ENCODE results near the gene HDAC3.

The HDAC3 gene

DNA sequence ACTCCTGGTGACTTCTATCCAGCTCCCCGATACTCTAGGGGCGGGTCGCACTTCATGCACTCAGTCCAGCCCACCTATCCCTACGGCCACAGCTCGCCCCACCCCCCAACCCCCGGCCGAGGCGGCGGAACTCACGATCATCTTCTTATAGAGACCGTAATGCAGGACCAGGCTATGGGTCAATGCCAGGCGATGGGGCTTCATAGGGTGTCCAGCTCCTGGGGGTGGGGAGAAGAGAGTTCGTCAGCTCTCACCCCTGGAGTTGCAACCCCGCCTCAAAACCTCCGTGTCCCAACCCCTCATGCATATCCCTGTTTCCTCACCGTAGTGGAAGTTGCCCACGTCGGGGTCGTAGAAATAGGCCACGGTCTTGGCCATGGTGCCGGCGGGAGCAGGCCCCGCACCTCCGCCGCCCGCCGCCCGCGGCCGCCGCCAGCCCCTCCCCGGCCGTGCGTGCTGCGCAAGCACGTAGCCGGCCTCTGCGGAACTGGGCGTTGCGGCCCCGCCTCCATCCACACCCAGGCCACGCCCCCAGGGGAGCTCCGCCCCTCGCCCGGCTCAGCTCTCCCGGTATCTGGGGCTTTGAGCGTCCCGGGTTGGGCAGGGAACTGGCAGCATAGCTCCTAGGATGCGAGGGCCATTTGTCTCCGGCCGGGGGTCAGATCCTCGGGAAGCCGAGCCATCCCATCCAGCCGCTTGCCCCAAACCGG, at the start of gene HDAC3, which contains the start of gene RELL2:
Gene HDAC3, minus strand, starts transcription at position 437 of the 710 bp plus-strand sequence. Its CDS starts 59 bp downstream, at position 378.
Gene RELL2, plus strand, starts transcription at position 585 of the 710 bp plus-strand sequence. CDS start 1,229 bp downstream, outside the sequence.
- DNase-seq: no peak

- DNase-seq: no peak
These were observed 48.9 kb upstream of the HDAC3 start for GRCh38 chr5:141685591-141685990.

GRCh38 chr5:141683596-141684141, 47.0 kb upstream of the HDAC3 start:
- DNase-seq: no peak

DNA sequence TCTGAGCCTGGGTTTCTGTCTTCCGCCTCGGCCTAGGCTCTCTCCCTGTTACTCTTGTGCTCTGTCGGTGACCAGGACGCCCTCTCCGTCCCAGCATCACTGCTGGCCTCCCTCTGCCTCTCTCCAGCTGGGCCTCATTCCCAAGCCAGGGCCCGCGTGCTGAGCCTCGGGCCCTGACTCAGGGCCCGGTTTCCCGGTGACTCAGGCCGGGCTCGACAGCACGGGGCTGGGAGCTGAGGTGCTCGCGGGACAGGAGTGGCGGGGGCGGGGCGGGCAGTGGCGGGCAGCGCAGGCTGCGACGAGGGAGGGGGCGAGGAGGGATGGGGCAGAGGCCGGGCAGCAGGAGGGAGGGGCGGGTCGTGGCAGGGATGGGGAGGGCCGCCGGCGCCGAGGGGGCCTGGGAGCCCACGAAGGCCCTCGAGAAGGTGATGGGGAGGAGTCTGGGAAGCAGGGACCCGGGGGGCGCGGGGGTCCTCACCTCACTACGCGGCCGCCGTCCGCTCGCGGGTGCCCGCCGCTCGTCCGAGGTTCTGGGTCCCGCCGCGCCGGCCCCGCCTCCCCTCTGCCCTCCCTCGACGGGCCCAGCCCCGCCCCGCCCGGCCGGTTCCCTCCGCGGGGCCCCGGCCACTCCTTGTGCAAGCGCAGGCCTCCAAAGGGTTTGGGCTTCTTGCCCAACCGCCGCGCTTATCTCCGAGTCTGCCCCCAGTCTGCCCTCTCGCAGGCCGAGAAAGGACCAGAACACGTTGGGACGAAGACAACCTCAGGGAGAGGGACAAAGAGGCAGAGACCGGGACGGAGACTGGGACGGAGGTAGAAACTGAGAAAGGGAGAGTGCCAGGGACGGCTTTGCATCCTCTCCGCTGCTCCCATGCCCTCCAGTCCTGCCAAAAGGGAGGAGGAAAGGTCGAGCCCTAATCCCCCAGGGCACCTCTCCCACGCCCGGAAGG, 45.3 kb upstream of the HDAC3 start, which contains the start of gene ARAP3:
Gene ARAP3, minus strand, starts transcription at position 536 of the 947 bp plus-strand sequence. CDS start 1,744 bp downstream, outside the sequence.
- no peak for DNase-seq

DNA sequence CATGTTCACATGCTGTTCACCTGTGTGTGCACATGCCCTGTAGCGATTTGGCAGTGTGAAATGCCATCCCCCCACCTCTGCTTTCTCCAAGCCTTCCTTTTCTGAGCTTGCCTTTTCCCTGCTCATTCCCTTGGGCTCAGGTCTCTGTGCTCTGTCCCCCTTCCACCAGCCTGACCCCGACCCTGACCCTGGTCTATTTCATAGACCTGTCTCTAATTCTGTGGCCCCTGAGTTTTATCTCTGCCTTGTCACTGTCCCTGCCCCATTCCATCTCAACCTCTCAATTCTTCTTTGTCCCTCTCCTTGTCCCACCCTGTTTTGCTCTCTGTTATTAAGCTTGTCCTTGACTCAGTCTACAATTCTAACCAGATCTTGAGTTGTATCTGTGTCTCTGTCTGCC, 44.6 kb upstream of the HDAC3 start:
- no peak for DNase-seq

GRCh38 chr5:141680751-141681201, 44.1 kb upstream of the HDAC3 start:
- no peak for DNase-seq

- no peak for DNase-seq
These were observed 43.5 kb upstream of the HDAC3 start for GRCh38 chr5:141680178-141680577.

- DNase-seq: no peak
These were observed 40.8 kb upstream of the HDAC3 start for GRCh38 chr5:141677415-141677814.

DNA sequence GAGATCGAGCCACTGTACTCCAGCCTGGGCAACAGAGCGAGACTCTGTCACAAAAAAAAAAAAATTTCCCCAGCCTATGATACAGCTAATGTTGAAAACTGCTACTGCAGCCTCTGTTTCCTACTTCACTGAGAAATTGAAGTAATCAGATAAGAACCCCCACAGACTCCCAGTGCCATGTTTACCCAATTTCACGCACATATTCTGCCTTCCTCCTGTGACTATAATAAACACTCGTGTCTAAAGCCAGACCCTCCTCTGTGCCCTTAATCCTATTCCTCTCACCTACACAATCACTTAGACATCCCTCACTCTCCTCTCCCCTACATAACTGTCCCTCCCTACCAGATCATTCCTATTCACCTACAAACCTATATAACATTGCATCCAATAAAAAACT, 39.0 kb upstream of the HDAC3 start:
- DNase-seq: no peak

- DNase-seq: no peak
These were observed 38.1 kb upstream of the HDAC3 start for GRCh38 chr5:141674747-141675146.

DNA sequence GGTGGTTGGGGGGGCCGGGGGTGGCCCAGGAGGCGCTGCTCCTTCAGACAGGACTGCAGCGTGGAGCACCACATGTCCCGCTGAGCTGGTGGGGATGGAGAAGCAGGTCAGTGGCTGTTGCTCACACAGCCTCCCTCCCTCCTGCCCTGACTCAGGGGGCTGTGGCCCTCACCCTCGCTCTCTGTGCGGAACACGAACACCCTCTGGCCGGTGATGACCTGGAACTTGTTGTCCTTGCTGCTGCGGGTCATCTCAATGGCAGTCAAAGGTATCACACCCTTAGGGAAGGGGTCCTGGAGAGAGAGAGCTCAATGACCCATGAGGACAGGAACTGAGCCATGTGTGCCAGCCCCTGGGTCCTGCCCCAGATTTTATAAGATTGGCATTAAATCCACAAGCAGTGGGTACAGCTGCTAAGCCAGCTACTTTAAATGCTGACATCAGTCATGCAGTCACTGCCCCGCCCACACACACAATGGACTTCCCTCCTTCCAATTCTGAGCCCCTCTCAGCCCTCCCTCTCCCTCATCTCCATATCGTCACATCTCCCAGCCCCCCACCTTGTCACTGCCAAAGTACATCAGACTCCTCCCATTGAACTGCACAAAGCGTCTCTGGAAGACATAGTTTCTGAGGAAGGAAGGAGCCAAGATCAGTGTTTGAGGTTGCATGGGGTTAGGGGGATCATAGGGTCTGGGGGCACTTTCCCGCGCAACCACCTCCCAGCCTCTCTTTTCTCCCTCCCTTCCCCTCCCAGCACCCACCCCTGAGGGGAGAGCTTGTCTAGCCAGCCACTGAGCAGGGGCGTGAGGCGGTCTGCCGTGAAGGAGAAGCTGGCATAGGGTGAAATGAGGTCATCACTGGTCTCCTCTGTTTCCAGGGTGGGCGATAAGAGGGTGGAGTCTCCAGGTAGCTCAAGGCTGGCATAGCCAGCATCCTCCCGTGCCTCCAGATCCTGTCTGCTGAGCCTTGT, 36.5 kb upstream of the HDAC3 start:
- DNase-seq: no peak

DNA sequence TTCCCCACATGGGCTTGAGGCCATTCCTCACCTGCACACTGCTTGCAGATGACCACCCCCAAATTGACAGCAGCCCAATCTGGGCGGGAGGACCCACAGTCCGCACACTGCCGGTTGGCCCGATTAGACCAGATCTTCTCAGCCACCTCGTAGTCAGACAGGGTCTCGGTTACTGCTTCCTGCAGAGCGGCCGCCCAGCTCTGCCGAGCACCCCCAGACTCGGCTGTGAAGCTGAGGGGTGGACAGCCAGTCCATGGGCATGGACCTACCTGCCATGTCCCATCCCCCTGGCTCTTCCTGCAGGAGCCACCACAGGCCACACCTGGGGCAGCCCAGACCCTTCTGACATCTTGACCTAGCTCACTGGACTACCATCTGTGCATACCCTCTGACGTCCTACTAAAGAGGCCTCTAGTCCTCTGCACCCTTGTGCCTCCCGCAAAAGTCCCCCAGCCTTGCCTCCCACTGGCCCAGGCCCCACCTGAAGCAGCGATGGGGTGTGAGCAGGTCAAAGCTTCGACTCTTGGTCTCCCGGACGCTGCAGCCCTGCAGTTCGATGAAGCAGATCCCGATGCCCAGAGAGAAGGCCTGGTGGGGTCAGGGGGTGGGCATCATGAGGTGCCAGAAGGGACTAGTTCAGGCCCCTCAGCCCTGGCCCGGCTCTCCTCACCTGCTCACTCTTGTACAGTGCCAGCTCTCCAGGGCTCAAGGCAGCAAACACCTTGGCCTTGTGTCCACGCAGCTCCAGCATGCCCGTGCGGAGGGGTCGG, 35.6 kb upstream of the HDAC3 start:
- DNase-seq: no peak

DNA sequence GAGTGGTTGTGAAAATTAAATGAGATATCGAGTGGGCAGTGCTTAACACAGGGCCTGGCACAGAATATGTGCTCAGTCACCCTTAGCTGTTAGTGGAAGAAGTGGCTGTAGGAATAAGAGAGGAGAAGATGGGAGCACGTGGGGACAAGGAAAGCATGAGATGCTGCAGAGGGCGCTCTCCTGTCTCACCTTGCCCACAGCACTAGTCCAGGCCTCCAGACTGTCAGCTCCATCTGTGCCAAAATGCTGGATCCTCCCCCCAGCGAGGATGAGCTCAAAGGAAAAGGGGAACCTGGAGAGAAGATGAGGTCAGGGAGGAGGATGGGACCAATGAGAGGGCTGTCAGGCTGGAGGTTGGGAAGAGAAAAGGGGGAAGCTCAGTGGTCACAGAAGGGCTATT, 32.9 kb upstream of the HDAC3 start:
- no peak for DNase-seq

GRCh38 chr5:141668601-141669265, 32.1 kb upstream of the HDAC3 start:
- DNase-seq: no peak

DNA sequence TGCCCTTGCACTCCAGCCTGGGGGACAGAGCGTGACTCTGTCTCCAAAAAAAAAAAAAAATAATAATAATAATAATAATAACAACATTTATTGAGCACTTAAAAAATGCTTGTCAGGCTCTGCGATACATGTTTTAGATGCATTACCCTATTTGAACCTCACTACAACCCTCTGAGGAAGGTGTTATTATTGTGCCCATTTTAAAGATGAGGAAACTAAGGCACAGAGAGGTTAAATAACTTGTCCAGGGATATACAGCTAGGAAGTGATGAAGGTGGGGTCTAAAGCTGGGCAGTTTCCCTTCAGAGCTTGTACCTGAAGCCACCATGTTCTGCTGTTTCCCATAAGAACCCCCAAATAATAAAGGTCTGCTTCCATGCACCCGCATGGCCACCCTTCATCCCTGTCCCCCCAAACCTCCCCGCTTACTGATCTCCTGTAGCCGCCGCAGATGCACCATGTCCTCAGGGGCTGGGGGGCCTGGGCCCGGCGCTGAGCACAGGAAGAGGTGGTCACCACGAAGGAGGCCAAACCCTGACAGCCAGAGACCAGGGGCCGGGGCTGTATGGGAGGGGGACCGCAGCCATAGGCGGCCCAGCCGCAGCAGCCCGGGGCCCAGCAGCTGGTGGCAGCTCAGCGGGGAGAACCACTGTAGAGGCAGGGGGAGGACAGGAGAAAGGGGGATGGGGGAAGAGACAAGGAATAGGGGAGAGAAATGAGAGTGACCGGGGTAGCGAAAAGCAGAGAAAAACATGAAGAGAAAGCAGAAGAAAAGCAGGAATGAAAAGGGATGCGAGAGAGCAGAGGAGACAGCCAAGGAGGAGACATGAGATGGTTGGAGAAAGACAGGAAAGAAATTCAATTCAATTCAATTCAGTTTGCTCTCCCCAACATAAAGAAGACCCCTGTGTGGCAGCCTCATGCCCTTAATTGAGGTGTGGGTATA, 29.6 kb upstream of the HDAC3 start:
- no peak for DNase-seq

GRCh38 chr5:141664733-141665461, 28.2 kb upstream of the HDAC3 start:
- DNase-seq: no peak

DNA sequence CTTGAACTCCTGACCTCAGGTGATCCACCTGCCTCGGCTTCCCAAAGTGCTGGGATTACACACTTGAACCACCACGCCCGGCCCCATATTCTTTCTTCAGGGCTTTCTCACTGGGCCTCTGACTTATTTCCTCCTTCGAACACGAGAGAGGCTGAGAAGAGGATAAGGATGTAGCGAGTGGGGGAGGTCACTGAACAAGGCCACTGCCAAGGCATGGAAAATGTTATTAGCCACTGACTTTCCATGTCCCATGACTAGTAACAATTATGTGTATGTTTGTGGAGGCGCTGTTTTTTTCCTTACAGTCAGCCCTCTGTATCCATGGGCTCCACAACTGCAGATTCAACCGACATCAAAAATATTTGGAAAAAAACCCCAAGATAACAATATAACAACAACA, 26.9 kb upstream of the HDAC3 start:
- DNase-seq: no peak

GRCh38 chr5:141662028-141662427, 25.4 kb upstream of the HDAC3 start:
- DNase-seq: no peak

Data from NCI-H2081 treated with DMSO at 0.1 percent for 48 hours (cell line).